Measurements from ENCODE around the gene REPS2.
"Not testable (repeated sequence)": the region's sequence is repeated elsewhere in the genome, so short reads cannot be mapped to it uniquely, and the experiment has no call there.

The REPS2 gene

DNA sequence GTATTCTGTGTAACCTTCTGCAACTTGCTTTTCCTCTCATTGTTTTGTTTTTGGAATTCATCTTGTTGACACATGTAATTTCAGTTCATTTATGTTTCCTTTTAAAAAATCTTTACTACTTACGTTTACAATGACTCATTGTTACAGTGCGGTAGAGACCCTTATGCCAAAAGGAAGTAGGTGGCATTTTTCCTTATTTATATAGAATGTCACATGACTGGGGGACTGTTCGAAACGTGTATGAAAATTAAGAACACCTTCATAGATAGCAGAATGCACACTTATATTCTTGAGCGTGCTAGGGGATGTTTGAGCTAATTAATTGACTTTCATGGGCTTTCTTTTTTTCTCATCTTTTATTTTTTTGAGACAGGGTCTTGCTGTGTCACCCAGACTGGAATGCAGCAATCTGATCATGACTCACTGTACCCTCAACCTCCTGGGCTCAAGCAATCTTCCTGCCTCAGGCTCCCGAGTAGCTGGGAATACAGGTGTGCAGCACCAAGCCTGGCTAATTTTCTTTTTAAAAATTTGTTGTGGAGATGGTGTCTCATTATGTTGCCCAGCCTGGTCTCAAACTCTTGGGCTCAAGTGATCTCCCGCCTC, 7.3 kb downstream of the REPS2 start:
- H2BK120ac ChIP-seq (ENCODE audit: low read depth, low read length) = no peak overlapping the region
- DNase-seq = no peak
- H4K8ac ChIP-seq (ENCODE audit: low read depth, low read length) = no peak overlapping the region
- H3K27me3 ChIP-seq (ENCODE audit: insufficient read depth, low read length, poor library complexity) = no peaks in the 10 kb centered on the region
- H4K5ac ChIP-seq (ENCODE audit: low read length) = no peak overlapping the region
- H3K18ac ChIP-seq (ENCODE audit: low read length) = no peak overlapping the region
- no peaks in the 10 kb centered on the region for H3K4me1 ChIP-seq (ENCODE audit: control insufficient read depth, low read depth, low read length)
- no peaks in the 10 kb centered on the region for H3K36me3 ChIP-seq (ENCODE audit: control insufficient read depth, insufficient read depth, low read length)
- H2BK15ac ChIP-seq (replicated peaks; ENCODE audit: low read depth) = no peak overlapping the region
- no peaks in the 10 kb centered on the region for H3K79me2 ChIP-seq (ENCODE audit: control insufficient read depth, insufficient read depth, low read length)
- H3K4me2 ChIP-seq (ENCODE audit: low read length) = no peak overlapping the region
- no peak overlapping the region for H3K56ac ChIP-seq (ENCODE audit: low read length)
- no peak overlapping the region for H3K23ac ChIP-seq (ENCODE audit: low read length)
- no peak overlapping the region for H2AK5ac ChIP-seq (ENCODE audit: low read length)
- H3K4me3 ChIP-seq (ENCODE audit: low read length) = no peak overlapping the region
- no CpG with 5 or more reads among the region's 7 CpGs for WGBS (ENCODE audit: extremely low coverage, insufficient coverage, low lambda C conversion rate)
- no peak overlapping the region for H3K9ac ChIP-seq (ENCODE audit: low read length)
- H3K79me1 ChIP-seq (ENCODE audit: low read length) = no peaks in the 10 kb centered on the region
- H2BK5ac ChIP-seq (ENCODE audit: low read length) = no peak overlapping the region
- no peak overlapping the region for H3K27ac ChIP-seq (ENCODE audit: low read depth, low read length)
- no peak overlapping the region for H3K4ac ChIP-seq (ENCODE audit: low read depth, low read length)

GRCh38 chrX:16957751-16958150, 11.3 kb downstream of the REPS2 start:
- no peaks in the 10 kb centered on the region for H3K79me1 ChIP-seq (ENCODE audit: low read length)
- no peak overlapping the region for H3K27ac ChIP-seq (ENCODE audit: low read depth, low read length)
- H3K56ac ChIP-seq (ENCODE audit: low read length) = no peak overlapping the region
- no peaks in the 10 kb centered on the region for H3K36me3 ChIP-seq (ENCODE audit: control insufficient read depth, insufficient read depth, low read length)
- H2BK15ac ChIP-seq (replicated peaks; ENCODE audit: low read depth) = no peak overlapping the region
- no peak overlapping the region for H3K4me3 ChIP-seq (ENCODE audit: low read length)
- no peaks in the 10 kb centered on the region for H3K27me3 ChIP-seq (ENCODE audit: insufficient read depth, low read length, poor library complexity)
- H3K79me2 ChIP-seq (ENCODE audit: control insufficient read depth, insufficient read depth, low read length) = no peaks in the 10 kb centered on the region
- DNase-seq = no peak
- H4K5ac ChIP-seq (ENCODE audit: low read length) = no peak overlapping the region
- H2BK120ac ChIP-seq (ENCODE audit: low read depth, low read length) = no peak overlapping the region
- no peak overlapping the region for H3K18ac ChIP-seq (ENCODE audit: low read length)
- no peak overlapping the region for H3K4ac ChIP-seq (ENCODE audit: low read depth, low read length)
- H2AK5ac ChIP-seq (ENCODE audit: low read length) = no peak overlapping the region
- H3K23ac ChIP-seq (ENCODE audit: low read length) = no peak overlapping the region
- H3K4me2 ChIP-seq (ENCODE audit: low read length) = no peak overlapping the region
- no peak overlapping the region for H4K8ac ChIP-seq (ENCODE audit: low read depth, low read length)
- H2BK5ac ChIP-seq (ENCODE audit: low read length) = no peak overlapping the region
- WGBS (ENCODE audit: extremely low coverage, insufficient coverage, low lambda C conversion rate) = no CpG with 5 or more reads among the region's 3 CpGs
- H3K9ac ChIP-seq (ENCODE audit: low read length) = no peak overlapping the region
- H3K4me1 ChIP-seq (ENCODE audit: control insufficient read depth, low read depth, low read length) = no peaks in the 10 kb centered on the region

DNA sequence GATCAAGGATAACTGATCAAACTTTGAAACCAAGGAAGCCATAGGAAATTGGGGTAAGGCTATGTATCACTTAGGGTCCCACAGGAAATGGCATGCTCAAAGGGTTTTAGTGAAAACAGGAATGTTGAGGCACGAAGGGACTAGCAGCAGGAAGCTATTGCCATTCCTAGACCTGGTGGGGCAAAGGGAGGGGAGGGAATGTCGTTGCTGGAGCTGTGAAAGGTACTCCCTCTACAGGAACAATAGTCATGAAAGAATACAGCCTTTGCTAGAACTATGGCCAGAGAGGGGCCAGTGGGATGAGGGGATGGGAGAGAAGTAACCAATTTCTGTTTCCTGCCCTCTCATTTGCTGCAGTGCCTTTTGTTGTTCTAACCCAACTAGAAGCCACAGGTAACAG, 11.9 kb downstream of the REPS2 start:
- Histone ChIP-seq H3K23ac (ENCODE audit: low read length) (no peak overlapping the region), H2BK120ac (ENCODE audit: low read depth, low read length) (no peak overlapping the region), H3K79me2 (ENCODE audit: control insufficient read depth, insufficient read depth, low read length) (no peaks in the 10 kb centered on the region), H3K9ac (ENCODE audit: low read length) (no peak overlapping the region), H4K5ac (ENCODE audit: low read length) (no peak overlapping the region), H3K79me1 (ENCODE audit: low read length) (no peaks in the 10 kb centered on the region), H3K36me3 (ENCODE audit: control insufficient read depth, insufficient read depth, low read length) (no peaks in the 10 kb centered on the region), H2AK5ac (ENCODE audit: low read length) (no peak overlapping the region), H3K4me3 (ENCODE audit: low read length) (no peak overlapping the region), H3K18ac (ENCODE audit: low read length) (no peak overlapping the region), H4K8ac (ENCODE audit: low read depth, low read length) (no peak overlapping the region), H3K56ac (ENCODE audit: low read length) (no peak overlapping the region), H3K27ac (ENCODE audit: low read depth, low read length) (no peak overlapping the region), H3K4ac (ENCODE audit: low read depth, low read length) (no peak overlapping the region), H2BK15ac (replicated peaks; ENCODE audit: low read depth) (no peak overlapping the region), H3K4me2 (ENCODE audit: low read length) (no peak overlapping the region), H3K4me1 (ENCODE audit: control insufficient read depth, low read depth, low read length) (no peaks in the 10 kb centered on the region), H3K27me3 (ENCODE audit: insufficient read depth, low read length, poor library complexity) (no peaks in the 10 kb centered on the region), H2BK5ac (ENCODE audit: low read length) (no peak overlapping the region)
- WGBS (ENCODE audit: extremely low coverage, insufficient coverage, low lambda C conversion rate) = no CpG with 5 or more reads among the region's 2 CpGs
- peak; percentile 59 for DNase-seq

GRCh38 chrX:16962661-16963060, 16.2 kb downstream of the REPS2 start:
- WGBS (ENCODE audit: extremely low coverage, insufficient coverage, low lambda C conversion rate) = no CpG with 5 or more reads among the region's 4 CpGs

GRCh38 chrX:16963216-16963615, 16.8 kb downstream of the REPS2 start:
- H3K4me1 ChIP-seq (ENCODE audit: control insufficient read depth, low read depth, low read length) = no peaks in the 10 kb centered on the region
- no peak overlapping the region for H3K27ac ChIP-seq (ENCODE audit: low read depth, low read length)
- no peak overlapping the region for H3K9ac ChIP-seq (ENCODE audit: low read length)
- H3K56ac ChIP-seq (ENCODE audit: low read length) = no peak overlapping the region
- no peaks in the 10 kb centered on the region for H3K27me3 ChIP-seq (ENCODE audit: insufficient read depth, low read length, poor library complexity)
- no peak overlapping the region for H3K4me3 ChIP-seq (ENCODE audit: low read length)
- no peak overlapping the region for H2BK5ac ChIP-seq (ENCODE audit: low read length)
- H2BK120ac ChIP-seq (ENCODE audit: low read depth, low read length) = no peak overlapping the region
- H4K8ac ChIP-seq (ENCODE audit: low read depth, low read length) = no peak overlapping the region
- WGBS (ENCODE audit: extremely low coverage, insufficient coverage, low lambda C conversion rate) = no CpG with 5 or more reads among the region's 1 CpG
- no peak overlapping the region for H2BK15ac ChIP-seq (replicated peaks; ENCODE audit: low read depth)
- H3K23ac ChIP-seq (ENCODE audit: low read length) = no peak overlapping the region
- no peak for DNase-seq
- H3K79me2 ChIP-seq (ENCODE audit: control insufficient read depth, insufficient read depth, low read length) = no peaks in the 10 kb centered on the region
- no peak overlapping the region for H3K4me2 ChIP-seq (ENCODE audit: low read length)
- no peak overlapping the region for H3K4ac ChIP-seq (ENCODE audit: low read depth, low read length)
- H2AK5ac ChIP-seq (ENCODE audit: low read length) = no peak overlapping the region
- H3K18ac ChIP-seq (ENCODE audit: low read length) = no peak overlapping the region
- H4K5ac ChIP-seq (ENCODE audit: low read length) = no peak overlapping the region
- no peaks in the 10 kb centered on the region for H3K36me3 ChIP-seq (ENCODE audit: control insufficient read depth, insufficient read depth, low read length)
- no peaks in the 10 kb centered on the region for H3K79me1 ChIP-seq (ENCODE audit: low read length)

More at GRCh38 chrX:16962661-16963060, 16.2 kb downstream of the REPS2 start:
- H2BK15ac ChIP-seq (replicated peaks; ENCODE audit: low read depth); H3K79me2 ChIP-seq (ENCODE audit: control insufficient read depth, insufficient read depth, low read length); H3K18ac ChIP-seq (ENCODE audit: low read length); H3K27me3 ChIP-seq (ENCODE audit: insufficient read depth, low read length, poor library complexity); H3K4ac ChIP-seq (ENCODE audit: low read depth, low read length); H4K8ac ChIP-seq (ENCODE audit: low read depth, low read length); H3K23ac ChIP-seq (ENCODE audit: low read length); H3K79me1 ChIP-seq (ENCODE audit: low read length); H3K4me3 ChIP-seq (ENCODE audit: low read length); H2AK5ac ChIP-seq (ENCODE audit: low read length); H4K5ac ChIP-seq (ENCODE audit: low read length); H3K4me2 ChIP-seq (ENCODE audit: low read length); H3K4me1 ChIP-seq (ENCODE audit: control insufficient read depth, low read depth, low read length); H3K27ac ChIP-seq (ENCODE audit: low read depth, low read length); H3K9ac ChIP-seq (ENCODE audit: low read length); H2BK5ac ChIP-seq (ENCODE audit: low read length); H2BK120ac ChIP-seq (ENCODE audit: low read depth, low read length); DNase-seq; H3K56ac ChIP-seq (ENCODE audit: low read length); H3K36me3 ChIP-seq (ENCODE audit: control insufficient read depth, insufficient read depth, low read length): not testable (repeated sequence)

GRCh38 chrX:16964976-16965375, 18.5 kb downstream of the REPS2 start:
- DNase-seq; H4K8ac ChIP-seq (ENCODE audit: low read depth, low read length); H2BK5ac ChIP-seq (ENCODE audit: low read length); H3K79me1 ChIP-seq (ENCODE audit: low read length); H4K5ac ChIP-seq (ENCODE audit: low read length); H3K23ac ChIP-seq (ENCODE audit: low read length); H3K4me2 ChIP-seq (ENCODE audit: low read length); H2AK5ac ChIP-seq (ENCODE audit: low read length); H3K36me3 ChIP-seq (ENCODE audit: control insufficient read depth, insufficient read depth, low read length); H3K18ac ChIP-seq (ENCODE audit: low read length); H3K79me2 ChIP-seq (ENCODE audit: control insufficient read depth, insufficient read depth, low read length); H3K27ac ChIP-seq (ENCODE audit: low read depth, low read length); H3K9ac ChIP-seq (ENCODE audit: low read length); H3K27me3 ChIP-seq (ENCODE audit: insufficient read depth, low read length, poor library complexity); H3K4ac ChIP-seq (ENCODE audit: low read depth, low read length); H3K4me1 ChIP-seq (ENCODE audit: control insufficient read depth, low read depth, low read length); H2BK15ac ChIP-seq (replicated peaks; ENCODE audit: low read depth); H3K56ac ChIP-seq (ENCODE audit: low read length); H3K4me3 ChIP-seq (ENCODE audit: low read length); H2BK120ac ChIP-seq (ENCODE audit: low read depth, low read length): not testable (repeated sequence)
- WGBS (ENCODE audit: extremely low coverage, insufficient coverage, low lambda C conversion rate) = no CpG with 5 or more reads among the region's 32 CpGs

Measured in mesendoderm (in vitro differentiated cells).